ENCODE measurements around the gene AGRP.

- TF ChIP-seq CTCF (IDR thresholded peaks at IDR 0.05) (no peak), POLR2A (IDR thresholded peaks at IDR 0.05) (no peak)
Observed at GRCh38 chr16:67462279-67462655, 21.1 kb downstream of the AGRP start.
